Measurements from ENCODE around the gene AOAH.
"Not testable (repeated sequence)": the region's sequence is repeated elsewhere in the genome, so short reads cannot be mapped to it uniquely, and the experiment has no call there.

AOAH gene

GRCh38 chr7:36533717-36534116 lies 190.6 kb downstream of the AOAH start:
- no peak for DNase-seq

- DNase-seq, result no peak
Observed at GRCh38 chr7:36532981-36533499, 191.3 kb downstream of the AOAH start.

GRCh38 chr7:36531951-36532350 lies 192.3 kb downstream of the AOAH start:
- DNase-seq, result no peak

- no peak for DNase-seq
Observed at GRCh38 chr7:36530456-36530855, 193.8 kb downstream of the AOAH start.

GRCh38 chr7:36527549-36527913 lies 196.8 kb downstream of the AOAH start:
- DNase-seq, result no peak

- no peak for DNase-seq
Observed at GRCh38 chr7:36526863-36527548, 197.3 kb downstream of the AOAH start.

- no peak for DNase-seq
Observed at GRCh38 chr7:36523371-36524101, 200.8 kb downstream of the AOAH start.

GRCh38 chr7:36522453-36523007 lies 201.8 kb downstream of the AOAH start:
- no peak for DNase-seq

GRCh38 chr7:36521911-36522310 lies 202.4 kb downstream of the AOAH start:
- DNase-seq, result no peak

GRCh38 chr7:36521133-36521532 lies 203.2 kb downstream of the AOAH start:
- no peak for DNase-seq

- no peak for DNase-seq
Observed at GRCh38 chr7:36515847-36516246, 208.4 kb downstream of the AOAH start.

- DNase-seq, result no peak
Observed at GRCh38 chr7:36514289-36515243, 209.7 kb downstream of the AOAH start.

GRCh38 chr7:36513393-36513792 lies 210.9 kb downstream of the AOAH start:
- DNase-seq, result no peak

GRCh38 chr7:36512616-36513015 lies 211.7 kb downstream of the AOAH start:
- DNase-seq, result no peak

- no peak for DNase-seq
Observed at GRCh38 chr7:36509962-36510361, 214.3 kb downstream of the AOAH start.

GRCh38 chr7:36507475-36508440 lies 216.5 kb downstream of the AOAH start:
- no peak for DNase-seq

GRCh38 chr7:36506820-36507219 lies 217.5 kb downstream of the AOAH start:
- DNase-seq, result no peak

- DNase-seq, result no peak
Observed at GRCh38 chr7:36506130-36506798, 218.0 kb downstream of the AOAH start.

GRCh38 chr7:36504617-36505016 lies 219.7 kb downstream of the AOAH start:
- not testable (repeated sequence) for DNase-seq

- not testable (repeated sequence) for DNase-seq
Observed at GRCh38 chr7:36504216-36504615, 220.1 kb downstream of the AOAH start.

- no peak for DNase-seq
Observed at GRCh38 chr7:36497775-36498174, 226.5 kb downstream of the AOAH start.

Data from DMS 273 treated with DMSO at 0.1 percent for 48 hours (cell line).